ENCODE data around the gene ZBP1.

The ZBP1 gene

GRCh38 chr20:57596358-57596757, 23.9 kb downstream of the ZBP1 start:
- no peak for DNase-seq

DNA sequence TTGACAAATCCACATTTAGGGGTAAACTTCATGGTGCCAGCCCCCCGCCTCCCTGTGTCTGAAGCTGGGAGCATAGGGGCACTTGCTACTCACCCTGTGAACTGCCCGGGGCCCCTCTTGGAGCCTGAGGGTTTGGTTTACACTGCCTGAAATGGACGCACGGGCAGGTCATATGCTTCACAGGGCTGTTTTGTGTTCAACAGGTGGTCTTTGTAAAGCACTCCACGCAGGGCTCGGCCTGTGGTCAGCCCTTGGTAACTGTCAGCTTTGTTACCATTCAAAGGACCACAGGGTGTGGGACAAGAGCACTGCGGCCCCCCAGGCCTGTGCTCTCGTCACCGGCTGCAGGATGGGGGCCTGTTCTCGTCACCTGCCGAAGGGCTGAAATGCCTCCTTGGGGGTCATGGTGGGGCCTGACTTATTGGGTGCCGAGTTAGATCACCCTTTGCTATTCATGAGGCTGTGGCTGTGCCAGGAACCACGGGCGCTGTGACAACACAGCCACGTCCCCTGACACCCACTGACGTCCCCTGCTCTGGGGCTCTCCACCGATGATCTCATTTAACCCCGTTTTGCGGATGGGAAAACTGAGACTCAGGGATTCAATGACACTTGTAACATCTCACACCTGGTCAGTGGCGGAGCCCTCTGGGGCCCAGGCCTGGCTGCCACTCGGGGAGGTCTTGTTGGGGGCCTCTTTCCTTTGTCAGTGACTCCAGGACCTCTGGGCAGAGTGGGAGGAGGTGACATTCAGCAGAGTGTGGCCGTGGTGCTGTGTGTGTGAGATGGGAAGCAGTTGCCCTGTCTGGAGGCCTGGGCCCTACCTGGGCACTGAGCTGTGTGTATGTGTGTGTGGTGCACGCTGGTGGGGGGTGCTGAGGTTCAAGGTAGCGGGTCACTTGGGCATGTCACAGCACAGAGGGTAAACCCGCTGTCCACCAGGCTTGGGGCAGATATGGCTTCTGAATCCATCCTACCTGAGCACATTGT, 24.9 kb downstream of the ZBP1 start:
- no peak for DNase-seq

- DNase-seq: peak; percentile 17 to 19
Measured at GRCh38 chr20:57594092-57594951, 25.9 kb downstream of the ZBP1 start.

GRCh38 chr20:57593134-57593886, 26.9 kb downstream of the ZBP1 start:
- DNase-seq: no peak

GRCh38 chr20:57592263-57593092, 27.7 kb downstream of the ZBP1 start:
- DNase-seq: no peak

GRCh38 chr20:57591289-57592229, 28.7 kb downstream of the ZBP1 start:
- no peak for DNase-seq

DNA sequence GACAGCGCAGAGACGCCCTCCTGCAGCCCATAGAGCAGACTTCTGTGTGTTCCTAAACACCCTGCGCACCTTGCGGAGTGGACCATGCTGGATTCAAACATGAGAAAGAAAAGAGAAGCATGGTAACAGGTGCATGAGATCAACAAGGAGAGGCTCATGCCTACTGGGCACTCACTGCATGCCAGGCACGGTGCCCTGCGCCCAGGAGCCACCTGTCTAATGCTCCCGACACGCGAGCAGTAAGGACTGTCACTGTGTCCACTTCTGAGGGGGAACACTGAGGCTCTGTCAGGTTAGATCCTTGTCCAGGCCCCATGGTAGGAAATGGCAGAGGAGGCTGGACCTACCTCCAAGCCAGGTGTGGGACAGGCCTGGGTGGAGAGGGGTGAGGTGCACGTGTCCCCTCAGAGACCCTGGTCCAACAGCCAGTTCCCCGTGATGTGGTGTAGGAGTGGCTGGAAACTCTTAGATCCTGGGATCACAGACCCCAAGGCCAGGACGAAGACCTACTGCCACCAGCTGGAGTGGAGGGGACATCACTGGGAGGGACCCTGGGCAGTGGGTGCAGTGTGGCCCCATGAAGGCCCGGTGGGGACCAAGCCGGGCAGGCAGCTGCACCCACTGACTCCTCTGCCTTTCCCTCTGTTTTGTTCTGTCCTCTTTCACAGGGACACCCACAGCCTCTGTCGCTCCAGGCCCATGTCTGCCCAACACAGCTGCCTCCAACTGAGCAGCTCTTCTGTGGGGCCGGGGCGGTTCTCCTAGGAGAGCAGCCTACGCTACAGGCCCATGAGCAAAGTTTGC, 29.5 kb downstream of the ZBP1 start:
- no peak for DNase-seq

- no peak for DNase-seq
Measured at GRCh38 chr20:57589728-57590484, 30.3 kb downstream of the ZBP1 start.

- no peak for DNase-seq
Measured at GRCh38 chr20:57589123-57589727, 31.0 kb downstream of the ZBP1 start.

GRCh38 chr20:57588596-57588995, 31.6 kb downstream of the ZBP1 start:
- DNase-seq: no peak

GRCh38 chr20:57587989-57588377, 32.2 kb downstream of the ZBP1 start:
- no peak for DNase-seq

- DNase-seq: no peak
Measured at GRCh38 chr20:57587278-57587988, 32.8 kb downstream of the ZBP1 start.

DNA sequence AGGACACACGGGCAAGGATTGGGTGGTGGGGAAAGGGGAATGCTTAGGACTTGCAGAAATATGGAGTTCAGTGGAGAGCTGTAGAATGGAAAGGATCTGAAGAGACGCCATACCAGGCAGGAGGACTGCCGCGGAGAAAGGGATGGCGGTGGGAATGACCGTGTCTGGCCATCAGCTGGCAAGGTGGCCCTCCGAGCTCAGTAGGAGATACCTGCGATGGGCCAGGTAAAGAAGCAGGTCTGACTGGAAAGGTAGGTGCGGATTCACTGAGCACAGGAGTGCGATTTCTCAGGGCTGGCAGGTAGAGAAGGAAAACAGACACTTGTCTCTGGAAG, 33.3 kb downstream of the ZBP1 start:
- DNase-seq: no peak

DNA sequence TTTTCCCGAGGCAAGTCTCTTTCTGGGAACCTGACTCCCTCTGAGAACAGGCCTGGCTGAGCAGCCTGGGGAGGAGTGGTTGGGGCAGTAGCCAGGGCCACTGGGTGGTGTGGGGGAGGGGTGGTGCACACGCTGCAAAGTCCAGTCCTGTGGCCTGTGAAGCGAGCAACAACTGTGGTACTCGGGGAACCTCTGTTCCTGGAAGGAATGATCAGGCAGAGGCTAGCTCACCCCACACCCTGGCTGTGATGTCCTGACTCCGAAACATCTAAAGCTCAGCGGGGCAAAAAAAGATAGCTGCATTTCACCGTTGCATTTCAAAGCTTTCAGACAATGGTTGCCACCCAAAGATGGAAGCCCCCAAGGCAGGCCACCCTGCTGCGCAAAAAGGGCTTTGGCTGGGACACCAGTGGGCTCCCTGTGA, 33.8 kb downstream of the ZBP1 start:
- no peak for DNase-seq

DNA sequence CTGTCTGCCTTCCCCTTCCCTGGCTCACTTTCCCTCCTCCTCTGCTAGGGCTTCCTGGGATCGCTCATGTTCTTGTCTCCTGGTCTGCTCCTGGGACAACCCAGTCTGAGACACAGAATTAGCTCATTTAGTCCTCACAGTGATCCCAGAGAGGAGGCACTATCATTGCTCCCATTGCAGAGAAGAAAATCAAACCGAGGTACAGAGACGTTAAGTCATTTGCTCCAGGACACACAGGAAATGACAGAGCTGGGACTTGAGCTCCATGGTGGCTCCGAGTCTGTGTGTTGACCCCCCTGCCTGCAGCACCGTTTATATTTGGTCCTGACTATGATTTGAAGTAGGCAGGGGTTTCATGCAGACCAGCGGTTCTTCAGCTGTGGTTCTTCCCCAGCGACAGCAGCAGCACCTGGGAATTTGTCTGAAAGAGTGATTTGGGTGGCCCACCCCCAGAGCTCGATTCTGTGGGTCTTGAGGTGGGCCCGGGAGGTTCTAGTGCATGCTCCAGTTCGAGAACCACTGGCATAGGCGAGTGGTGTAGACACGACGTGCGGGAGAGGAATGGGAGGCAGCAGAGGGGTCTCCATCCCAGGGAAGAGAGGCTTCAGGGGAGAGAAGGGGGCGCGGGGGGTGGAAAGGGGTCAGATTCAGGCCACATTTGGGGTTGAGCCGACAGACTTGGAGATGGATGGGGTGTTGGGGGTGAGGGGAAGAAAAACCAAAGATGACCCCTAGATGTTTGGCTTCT, 34.6 kb downstream of the ZBP1 start:
- no peak for DNase-seq

DNA sequence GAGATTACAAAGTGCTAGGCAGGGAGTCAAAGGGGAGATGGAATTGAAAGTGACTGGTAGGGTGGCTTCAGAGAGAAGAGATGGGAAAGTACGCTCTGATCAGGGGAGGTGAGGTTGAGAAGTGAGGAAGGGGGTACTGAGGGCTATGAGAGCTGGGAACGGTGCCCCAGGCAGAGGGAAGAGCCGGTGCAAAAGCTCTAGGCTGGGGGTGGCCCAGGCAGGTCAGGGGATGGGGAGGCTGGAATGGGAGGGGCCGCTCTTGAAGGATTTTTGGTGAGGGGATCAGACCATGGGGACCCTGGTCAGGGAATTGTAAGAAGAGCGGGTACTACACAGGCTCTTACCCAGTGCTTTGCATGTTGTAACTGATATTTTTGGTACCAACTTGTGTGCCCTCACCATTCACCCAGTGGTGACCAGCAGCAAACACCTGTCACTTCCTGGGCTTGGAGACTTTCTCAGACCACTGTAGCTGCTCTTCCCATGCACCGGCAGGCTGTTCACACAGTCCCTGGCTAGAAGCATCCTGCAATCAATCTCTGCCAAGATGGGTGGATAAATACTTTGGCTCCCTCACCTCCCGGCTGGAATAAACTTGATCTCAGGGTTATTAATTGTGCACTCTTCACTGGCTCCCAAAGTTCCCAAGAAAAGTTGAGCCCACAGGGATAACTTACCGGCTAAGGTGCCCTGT, 35.3 kb downstream of the ZBP1 start:
- no peak for DNase-seq
